ENCODE data around the gene DOK6.

DOK6 gene

GRCh38 chr18:69723434-69723833, 322.7 kb downstream of the DOK6 start:
- Mint-ChIP-seq H3K4me3 (no peak overlapping the region), H3K9me3 (peaks cover 9% of the 10 kb centered on the region), H3K27me3 (ENCODE audit: low read depth) (no peaks in the 10 kb centered on the region)

GRCh38 chr18:69725009-69725408, 324.3 kb downstream of the DOK6 start:
- no peak overlapping the region for H3K4me3 Mint-ChIP-seq
- no peak overlapping the region for H3K27ac Mint-ChIP-seq
- no peaks in the 10 kb centered on the region for H3K9me3 Mint-ChIP-seq
- H3K36me3 Mint-ChIP-seq (ENCODE audit: low read depth) = no peaks in the 10 kb centered on the region
- no peaks in the 10 kb centered on the region for H3K27me3 Mint-ChIP-seq (ENCODE audit: low read depth)
- no peaks in the 10 kb centered on the region for H3K4me1 Mint-ChIP-seq (ENCODE audit: low read depth)

More at GRCh38 chr18:69723434-69723833, 322.7 kb downstream of the DOK6 start:
- H3K4me1 Mint-ChIP-seq (ENCODE audit: low read depth) = no peaks in the 10 kb centered on the region
- peaks cover 2% of the 10 kb centered on the region for H3K36me3 Mint-ChIP-seq (ENCODE audit: low read depth)
- no peak overlapping the region for H3K27ac Mint-ChIP-seq

- no peak overlapping the region for H3K27ac Mint-ChIP-seq
Observed at GRCh38 chr18:69725855-69726508, 325.3 kb downstream of the DOK6 start.

GRCh38 chr18:69727912-69728572, 327.4 kb downstream of the DOK6 start:
- Mint-ChIP-seq H3K27me3 (ENCODE audit: low read depth) (no peaks in the 10 kb centered on the region), H3K4me3 (no peak overlapping the region), H3K27ac (no peak overlapping the region), H3K4me1 (ENCODE audit: low read depth) (no peaks in the 10 kb centered on the region), H3K36me3 (ENCODE audit: low read depth) (no peaks in the 10 kb centered on the region), H3K9me3 (no peaks in the 10 kb centered on the region)

More at GRCh38 chr18:69725855-69726508, 325.3 kb downstream of the DOK6 start:
- Mint-ChIP-seq H3K36me3 (ENCODE audit: low read depth) (no peaks in the 10 kb centered on the region), H3K4me1 (ENCODE audit: low read depth) (no peaks in the 10 kb centered on the region), H3K9me3 (no peaks in the 10 kb centered on the region), H3K4me3 (no peak overlapping the region), H3K27me3 (ENCODE audit: low read depth) (no peaks in the 10 kb centered on the region)

- no peaks in the 10 kb centered on the region for H3K36me3 Mint-ChIP-seq (ENCODE audit: low read depth)
- no peak overlapping the region for H3K27ac Mint-ChIP-seq
- no peak overlapping the region for H3K4me3 Mint-ChIP-seq
- no peaks in the 10 kb centered on the region for H3K9me3 Mint-ChIP-seq
- no peaks in the 10 kb centered on the region for H3K4me1 Mint-ChIP-seq (ENCODE audit: low read depth)
- H3K27me3 Mint-ChIP-seq (ENCODE audit: low read depth) = no peaks in the 10 kb centered on the region
Observed at GRCh38 chr18:69730664-69731063, 330.0 kb downstream of the DOK6 start.

- no peaks in the 10 kb centered on the region for H3K4me1 Mint-ChIP-seq (ENCODE audit: low read depth)
- no peaks in the 10 kb centered on the region for H3K27me3 Mint-ChIP-seq (ENCODE audit: low read depth)
- H3K9me3 Mint-ChIP-seq = peaks cover 6% of the 10 kb centered on the region
- H3K4me3 Mint-ChIP-seq = no peak overlapping the region
- no peaks in the 10 kb centered on the region for H3K36me3 Mint-ChIP-seq (ENCODE audit: low read depth)
- H3K27ac Mint-ChIP-seq = no peak overlapping the region
Observed at GRCh38 chr18:69734536-69734935, 333.8 kb downstream of the DOK6 start.

- Mint-ChIP-seq H3K4me3 (no peak overlapping the region), H3K9me3 (peaks cover 9% of the 10 kb centered on the region), H3K27ac (no peak overlapping the region), H3K36me3 (ENCODE audit: low read depth) (no peaks in the 10 kb centered on the region), H3K4me1 (ENCODE audit: low read depth) (no peaks in the 10 kb centered on the region), H3K27me3 (ENCODE audit: low read depth) (no peaks in the 10 kb centered on the region)
Observed at GRCh38 chr18:69736730-69737129, 336.0 kb downstream of the DOK6 start.

- H3K27me3 Mint-ChIP-seq (ENCODE audit: low read depth) = no peaks in the 10 kb centered on the region
- H3K9me3 Mint-ChIP-seq = peaks cover 9% of the 10 kb centered on the region
- no peak overlapping the region for H3K4me3 Mint-ChIP-seq
- no peak overlapping the region for H3K27ac Mint-ChIP-seq
- H3K36me3 Mint-ChIP-seq (ENCODE audit: low read depth) = no peaks in the 10 kb centered on the region
- no peaks in the 10 kb centered on the region for H3K4me1 Mint-ChIP-seq (ENCODE audit: low read depth)
Observed at GRCh38 chr18:69737851-69738250, 337.2 kb downstream of the DOK6 start.

GRCh38 chr18:69747388-69747787, 346.7 kb downstream of the DOK6 start:
- H3K27ac Mint-ChIP-seq = no peak overlapping the region

GRCh38 chr18:69752737-69753380, 352.2 kb downstream of the DOK6 start:
- Mint-ChIP-seq H3K4me3 (no peak overlapping the region), H3K27ac (no peak overlapping the region), H3K36me3 (ENCODE audit: low read depth) (peaks cover 15% of the 10 kb centered on the region), H3K9me3 (peaks cover 30% of the 10 kb centered on the region), H3K27me3 (ENCODE audit: low read depth) (peaks cover 4% of the 10 kb centered on the region), H3K4me1 (ENCODE audit: low read depth) (peaks cover 9% of the 10 kb centered on the region)

More at GRCh38 chr18:69747388-69747787, 346.7 kb downstream of the DOK6 start:
- Mint-ChIP-seq H3K27me3 (ENCODE audit: low read depth) (peaks cover 4% of the 10 kb centered on the region), H3K36me3 (ENCODE audit: low read depth) (peaks cover 2% of the 10 kb centered on the region), H3K4me1 (ENCODE audit: low read depth) (no peaks in the 10 kb centered on the region), H3K9me3 (peaks cover 6% of the 10 kb centered on the region), H3K4me3 (no peak overlapping the region)

- no peak overlapping the region for H3K27ac Mint-ChIP-seq
- H3K36me3 Mint-ChIP-seq (ENCODE audit: low read depth) = peaks cover 15% of the 10 kb centered on the region
- H3K4me1 Mint-ChIP-seq (ENCODE audit: low read depth) = peaks cover 14% of the 10 kb centered on the region
- H3K9me3 Mint-ChIP-seq = peaks cover 30% of the 10 kb centered on the region
- peaks cover 4% of the 10 kb centered on the region for H3K27me3 Mint-ChIP-seq (ENCODE audit: low read depth)
- no peak overlapping the region for H3K4me3 Mint-ChIP-seq
Observed at GRCh38 chr18:69754108-69754507, 353.4 kb downstream of the DOK6 start.

- H3K36me3 Mint-ChIP-seq (ENCODE audit: low read depth) = peaks cover 14% of the 10 kb centered on the region
- peaks cover 14% of the 10 kb centered on the region for H3K4me1 Mint-ChIP-seq (ENCODE audit: low read depth)
- H3K9me3 Mint-ChIP-seq = peaks cover 28% of the 10 kb centered on the region
- H3K27ac Mint-ChIP-seq = no peak overlapping the region
- no peak overlapping the region for H3K4me3 Mint-ChIP-seq
- H3K27me3 Mint-ChIP-seq (ENCODE audit: low read depth) = peaks cover 2% of the 10 kb centered on the region
Observed at GRCh38 chr18:69755041-69755440, 354.4 kb downstream of the DOK6 start.

- H3K4me1 Mint-ChIP-seq (ENCODE audit: low read depth) = peaks cover 14% of the 10 kb centered on the region
- no peaks in the 10 kb centered on the region for H3K27me3 Mint-ChIP-seq (ENCODE audit: low read depth)
- H3K36me3 Mint-ChIP-seq (ENCODE audit: low read depth) = peaks cover 13% of the 10 kb centered on the region
- peak overlapping the region; percentile 3 for H3K4me3 Mint-ChIP-seq
- H3K9me3 Mint-ChIP-seq = peaks cover 24% of the 10 kb centered on the region
- H3K27ac Mint-ChIP-seq = peak overlapping the region; percentile 58
Observed at GRCh38 chr18:69755856-69756496, 355.3 kb downstream of the DOK6 start.

- Mint-ChIP-seq H3K4me1 (ENCODE audit: low read depth) (peaks cover 14% of the 10 kb centered on the region), H3K4me3 (no peak overlapping the region), H3K9me3 (peaks cover 24% of the 10 kb centered on the region), H3K36me3 (ENCODE audit: low read depth) (peaks cover 16% of the 10 kb centered on the region), H3K27me3 (ENCODE audit: low read depth) (no peaks in the 10 kb centered on the region), H3K27ac (no peak overlapping the region)
Observed at GRCh38 chr18:69757733-69758132, 357.0 kb downstream of the DOK6 start.
